Body of pancreas (tissue), 4 donors: ENCODE results near the gene MTMR1.

ENCODE experiments used
- POLR2A ChIP-seq, 3 donors: fragments of 450-650 bp; IDR thresholded peaks; one replicate each; pipeline ENCODE4 v1.6.1; 2016; ENCODE audit warnings: antibody characterized with exemption in 3 of 3, mild to moderate bottlenecking in 2 of 3
- TF ChIP-seq, protein P1 (sequence below), 7 experiments: fragments of 450-650 bp in 4 of 7; fragments of 200-600 bp in 3 of 7; sonication (generic) in 3 of 7; IDR thresholded peaks; one replicate each; pipeline ENCODE4 v1.5.1; 2016 to 2019; ENCODE audit warnings: antibody characterized with exemption in 7 of 7

DNA sequence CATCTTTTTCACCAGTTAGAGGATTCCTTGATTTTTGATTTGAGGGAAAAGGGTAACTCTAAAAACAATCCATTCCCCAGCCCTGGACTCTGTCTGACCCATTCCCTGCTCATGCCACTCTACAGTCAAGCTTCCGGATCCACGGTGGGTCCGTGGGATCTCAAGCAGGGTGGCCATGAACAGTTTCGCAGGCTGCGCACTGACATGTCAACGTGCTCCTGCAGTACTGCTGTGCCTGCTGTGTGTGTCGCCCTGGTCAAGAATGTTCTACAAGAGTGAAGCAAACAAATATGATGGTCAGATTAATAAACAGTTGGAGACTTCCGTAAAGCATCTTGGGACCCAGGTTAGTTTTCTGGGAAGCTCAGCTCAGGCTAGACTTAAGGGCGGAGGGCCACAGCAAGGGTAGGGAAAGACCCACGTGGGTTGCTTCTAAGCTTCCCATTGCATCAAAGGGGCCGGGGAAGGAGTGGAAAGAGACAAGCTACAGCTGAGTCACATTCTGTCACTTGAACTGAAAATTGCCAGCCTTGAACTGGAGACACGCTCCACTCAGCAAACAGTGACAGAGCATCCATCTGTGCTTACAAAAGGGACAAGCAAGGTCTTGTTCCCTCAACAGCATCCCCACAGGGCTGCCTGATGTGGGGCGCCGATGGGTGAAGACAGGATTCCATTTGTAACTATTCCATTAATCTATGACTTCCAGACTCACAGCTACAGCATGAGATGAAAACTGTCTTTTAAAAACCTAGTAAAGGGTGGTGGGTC is 81.8 kb downstream of the MTMR1 start:
- TF ChIP-seq, protein P1, sequence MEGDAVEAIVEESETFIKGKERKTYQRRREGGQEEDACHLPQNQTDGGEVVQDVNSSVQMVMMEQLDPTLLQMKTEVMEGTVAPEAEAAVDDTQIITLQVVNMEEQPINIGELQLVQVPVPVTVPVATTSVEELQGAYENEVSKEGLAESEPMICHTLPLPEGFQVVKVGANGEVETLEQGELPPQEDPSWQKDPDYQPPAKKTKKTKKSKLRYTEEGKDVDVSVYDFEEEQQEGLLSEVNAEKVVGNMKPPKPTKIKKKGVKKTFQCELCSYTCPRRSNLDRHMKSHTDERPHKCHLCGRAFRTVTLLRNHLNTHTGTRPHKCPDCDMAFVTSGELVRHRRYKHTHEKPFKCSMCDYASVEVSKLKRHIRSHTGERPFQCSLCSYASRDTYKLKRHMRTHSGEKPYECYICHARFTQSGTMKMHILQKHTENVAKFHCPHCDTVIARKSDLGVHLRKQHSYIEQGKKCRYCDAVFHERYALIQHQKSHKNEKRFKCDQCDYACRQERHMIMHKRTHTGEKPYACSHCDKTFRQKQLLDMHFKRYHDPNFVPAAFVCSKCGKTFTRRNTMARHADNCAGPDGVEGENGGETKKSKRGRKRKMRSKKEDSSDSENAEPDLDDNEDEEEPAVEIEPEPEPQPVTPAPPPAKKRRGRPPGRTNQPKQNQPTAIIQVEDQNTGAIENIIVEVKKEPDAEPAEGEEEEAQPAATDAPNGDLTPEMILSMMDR (IDR thresholded peaks at IDR 0.05), result no peak
- no peak for TF ChIP-seq POLR2A (IDR thresholded peaks at IDR 0.05)
